GM23338 (cell line): ENCODE measurements around the gene HLA-DOB. TPM values are rescaled to one million over a fixed set of nuclear protein-coding genes. Genes with fewer than 3 reads are reported as not detected.
A peak's percentile ranks its signal among the peaks of the same experiment; 100 is the strongest.

Source experiments
- ATAC-seq: fragments of 200-7000 bp; cut with Tn5 transposase; 3 replicates; pipeline ENCODE4 v1.9.1; 2020
- DNase-seq: peaks from one replicate; pipeline ENCODE4 v3.0.0-alpha.2; 2015; ENCODE audit warnings: low spot score
- H2AFZ ChIP-seq: fragments of 200-600 bp; sonication (generic); 2 replicates; pipeline ENCODE4 v1.8.0; 2016; ENCODE audit warnings: antibody characterized with exemption, mild to moderate bottlenecking, moderate library complexity
- H3F3A ChIP-seq: fragments of 200-600 bp; sonication (generic); replicated peaks from 2 replicates; pipeline ENCODE4 v1.8.0; 2017; ENCODE audit warnings: antibody characterized with exemption, mixed run types, low read depth
- H3K27ac ChIP-seq: fragments of 200-600 bp; sonication (generic); 2 replicates; pipeline ENCODE4 v1.6.1; 2016; ENCODE audit warnings: low read depth
- H3K27me3 ChIP-seq: fragments of 200-600 bp; sonication (generic); 2 replicates; pipeline ENCODE4 v1.8.0; 2016; ENCODE audit warnings: mild to moderate bottlenecking, mixed run types, moderate library complexity; ENCODE audit not compliant: insufficient read depth
- H3K36me3 ChIP-seq: fragments of 200-600 bp; sonication (generic); 2 replicates; pipeline ENCODE4 v1.8.0; 2016; ENCODE audit warnings: mild to moderate bottlenecking; ENCODE audit not compliant: insufficient read depth
- H3K4me1 ChIP-seq: fragments of 200-600 bp; sonication (generic); 2 replicates; pipeline ENCODE4 v1.8.0; 2016; ENCODE audit warnings: mild to moderate bottlenecking, moderate library complexity; ENCODE audit not compliant: insufficient read depth
- H3K4me2 ChIP-seq: fragments of 200-600 bp; sonication (generic); 2 replicates; pipeline ENCODE4 v1.7.1; 2017; ENCODE audit warnings: mixed run types
- H3K4me3 ChIP-seq: fragments of 200-600 bp; sonication (generic); 2 replicates; pipeline ENCODE4 v1.6.1; 2016; ENCODE audit warnings: mixed run types
- H3K79me2 ChIP-seq: fragments of 200-600 bp; sonication (generic); replicated peaks from 2 replicates; pipeline ENCODE4 v1.8.0; 2017; ENCODE audit warnings: mild to moderate bottlenecking; ENCODE audit not compliant: insufficient read depth
- H3K9me2 ChIP-seq: fragments of 200-600 bp; sonication (generic); 2 replicates; pipeline ENCODE4 v1.8.0; 2017; ENCODE audit not compliant: insufficient read depth
- H4K20me1 ChIP-seq: fragments of 200-600 bp; sonication (generic); replicated peaks from 2 replicates; pipeline ENCODE4 v1.8.0; 2017; ENCODE audit warnings: mild to moderate bottlenecking; ENCODE audit not compliant: insufficient read depth
- H3K27ac Mint-ChIP-seq: 2 replicates; pipeline ENCODE4 v1.8.0; 2020; ENCODE audit warnings: inconsistent platforms, mild to moderate bottlenecking, moderate library complexity, mixed read lengths
- H3K27me3 Mint-ChIP-seq: 3 replicates; pipeline ENCODE4 v1.8.0; 2022; ENCODE audit warnings: low read depth, mild to moderate bottlenecking, moderate library complexity, mixed read lengths, inconsistent platforms; ENCODE audit not compliant: insufficient read depth, poor library complexity
- H3K36me3 Mint-ChIP-seq: 3 replicates; pipeline ENCODE4 v1.8.0; 2021; ENCODE audit warnings: low read depth, mild to moderate bottlenecking, inconsistent platforms, moderate library complexity, mixed read lengths
- H3K4me1 Mint-ChIP-seq: 3 replicates; pipeline ENCODE4 v1.8.0; 2020; ENCODE audit warnings: mild to moderate bottlenecking, inconsistent platforms, mixed read lengths
- H3K4me3 Mint-ChIP-seq: 3 replicates; pipeline ENCODE4 v1.8.0; 2021; ENCODE audit warnings: moderate library complexity, mild to moderate bottlenecking, inconsistent platforms, mixed read lengths
- H3K9me3 Mint-ChIP-seq: 3 replicates; pipeline ENCODE4 v1.8.0; 2020; ENCODE audit warnings: moderate library complexity, mild to moderate bottlenecking, inconsistent platforms, mixed read lengths
- CREB1 ChIP-seq: fragments of 250-450 bp; sonication (Bioruptor Pico); IDR thresholded peaks from 2 replicates; pipeline ENCODE4 v1.5.0; 2020; ENCODE audit warnings: low read depth, mild to moderate bottlenecking, moderate library complexity
- CTCF ChIP-seq, 2 experiments: fragments of 200-600 bp in 1 of 2; sonication (generic) in 1 of 2; conservative IDR thresholded peaks; 2 replicates each; pipeline versions ENCODE4 v1.5.1 to v1.6.1; 2016 to 2017; ENCODE audit warnings: antibody characterized with exemption in 2 of 2, low read depth in 2 of 2, mild to moderate bottlenecking in 2 of 2, moderate library complexity in 1 of 2
- EZH2 ChIP-seq: fragments of 200-600 bp; sonication (generic); IDR thresholded peaks from one replicate; pipeline ENCODE4 v1.8.0; 2017; ENCODE audit warnings: antibody characterized with exemption, mild to moderate bottlenecking, low read depth; ENCODE audit not compliant: unreplicated experiment
- POLR2AphosphoS5 ChIP-seq: IDR thresholded peaks from 2 replicates; pipeline ENCODE4 v1.6.1; 2016; ENCODE audit warnings: antibody characterized with exemption, low read depth
- ZNF462 ChIP-seq: fragments of 250-450 bp; sonication (Bioruptor Pico); IDR thresholded peaks from 2 replicates; pipeline ENCODE4 v1.5.0; 2020; ENCODE audit warnings: mild to moderate bottlenecking, moderate library complexity
- polyA plus RNA-seq: library from polyadenylated mRNA; unstranded; fragments of >200 nt; fragmentation: Nextera tagmentation; extraction: Ambion mirVana; gene quantifications from 2 replicates; pipeline ENCODE4 v1.2.1, GENCODE V29; 2016
- total RNA-seq: library from RNA; depleted of rRNA; stranded (reverse); fragments of >200 nt; shearing (Covaris generic); gene quantifications from 2 replicates; pipeline ENCODE4 v1.2.3, GENCODE V29; 2014

Gene HLA-DOB
- total and polyA plus RNA-seq, 2 experiments from 2014 or later: not detected

DNA sequence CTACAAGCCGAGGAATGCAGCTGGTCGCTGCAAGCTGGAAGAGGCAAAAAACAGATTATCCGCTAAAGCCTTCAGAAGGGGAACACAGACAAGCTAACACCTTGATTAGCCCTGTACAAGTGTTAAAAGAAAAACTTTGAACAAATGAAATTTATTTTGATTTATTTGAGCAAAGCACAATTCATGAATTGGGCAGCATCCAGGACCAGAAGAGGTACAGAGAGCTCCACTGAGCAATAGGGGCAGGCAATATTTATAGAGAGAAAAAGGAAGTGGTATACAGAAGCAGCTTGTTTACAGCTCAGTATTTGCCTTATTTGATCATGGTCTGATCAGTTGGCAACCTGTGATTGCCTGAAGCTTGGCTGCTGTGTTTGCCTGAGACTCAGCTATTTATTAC lies 17.6 kb downstream of the HLA-DOB start (continued):
- TF ChIP-seq ZNF462 (CRISPR knock-in tag): no peak

DNA sequence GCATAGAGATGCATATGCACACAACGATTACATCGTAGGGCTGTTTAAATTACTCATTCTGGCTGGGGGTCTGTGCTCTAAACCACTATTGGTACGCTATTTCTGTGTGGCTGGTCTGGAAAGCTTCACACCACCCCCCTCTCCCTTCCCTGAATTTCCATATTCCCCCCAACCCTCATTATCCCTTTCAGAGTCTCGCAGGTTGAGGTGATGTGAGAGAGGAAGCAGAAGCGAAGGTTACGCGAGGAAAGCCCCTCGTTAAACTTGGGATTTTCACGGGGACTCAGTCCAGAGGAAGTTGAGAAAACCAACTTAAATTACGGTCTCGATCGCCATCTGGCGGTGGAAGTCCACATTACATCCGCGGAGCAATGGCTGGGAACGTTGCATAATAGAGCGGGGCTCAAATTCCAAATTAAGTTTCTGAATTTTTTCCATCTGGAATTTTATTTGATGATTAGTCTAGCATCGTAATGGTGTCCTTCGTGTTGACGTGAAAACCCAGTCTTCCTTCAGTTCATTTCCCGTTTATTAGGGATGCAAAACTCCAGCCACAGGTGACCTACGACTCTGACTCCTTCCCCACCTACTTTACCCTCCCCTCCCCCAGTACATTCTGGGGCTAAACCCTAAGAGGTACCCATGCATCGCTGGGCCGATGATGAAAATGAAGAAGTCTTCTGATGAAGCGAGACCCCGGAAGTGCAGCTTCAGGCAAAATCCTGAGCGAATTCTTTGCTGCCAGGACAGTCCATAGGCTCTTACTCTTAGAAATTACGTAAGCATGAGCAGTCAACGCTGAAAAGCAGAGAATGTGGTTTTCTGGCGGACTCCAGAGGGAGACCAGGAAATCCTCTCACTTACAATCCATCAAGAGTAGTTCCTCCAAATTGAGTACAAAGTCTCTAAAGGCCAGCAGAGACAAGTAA lies 19.7 kb downstream of the HLA-DOB start:
- H3K27ac Mint-ChIP-seq: no peak overlapping the region
- peak; percentile 88 for ATAC-seq
- H3K4me1 Mint-ChIP-seq: peaks cover 14% of the 10 kb centered on the region; the same call in 2 of the 3 replicates
- Histone ChIP-seq H3K27ac (no peak overlapping the region), H3K79me2 (no peaks in the 10 kb centered on the region), H3K4me3 (peak overlapping the region; percentile 31), H3K9me2 (no peaks in the 10 kb centered on the region), H2AFZ (peak overlapping the region; percentile 97), H3K27me3 (no peaks in the 10 kb centered on the region), H4K20me1 (no peaks in the 10 kb centered on the region), H3K4me1 (0 out of 2 replicates have a peak, but pooled peaks cover 4% of the 10 kb centered on the region), H3F3A (no peaks in the 10 kb centered on the region), H3K36me3 (no peaks in the 10 kb centered on the region), H3K4me2 (peak overlapping the region; percentile 31)
- peak; percentile 91 for DNase-seq
- peak overlapping the region; percentile 67 for H3K4me3 Mint-ChIP-seq
- H3K27me3 Mint-ChIP-seq: peaks cover 7% of the 10 kb centered on the region
- TF ChIP-seq CREB1 (CRISPR knock-in tag) (0 out of 2 replicates have a peak, but pooled peaks have one; percentile 11), CTCF (conservative IDR thresholded peaks at IDR 0.05; ENCODE audit: low read depth in 2 of 2) (peak; percentile 82 to 90), EZH2 (no peak), POLR2AphosphoS5 (no peak)
- H3K9me3 Mint-ChIP-seq: peaks cover 12% of the 10 kb centered on the region
- peaks cover 3% of the 10 kb centered on the region for H3K36me3 Mint-ChIP-seq
